Measurements from ENCODE around the gene EBF3.

GRCh38 chr10:129800796-129801340 lies 163.2 kb downstream of the EBF3 start:
- TF ChIP-seq YY1 (IDR thresholded peaks at IDR 0.05; ENCODE audit: insufficient read depth, insufficient read length) (no peak), SUZ12 (IDR thresholded peaks at IDR 0.05; ENCODE audit: extremely low read depth, insufficient read depth, insufficient read length) (no peak), ZNF274 (IDR thresholded peaks at IDR 0.05; ENCODE audit: low read depth, low read length) (no peak)
